ENCODE measurements around the gene SLC25A21.

GRCh38 chr14:36684946-36685345, 487.5 kb downstream of the SLC25A21 start:
- TF ChIP-seq CTCF (conservative IDR thresholded peaks at IDR 0.05; ENCODE audit: low read depth in 2 of 2) (no peak), POLR2AphosphoS5 (IDR thresholded peaks at IDR 0.05; ENCODE audit: low read depth) (no peak), STAT1 (IDR thresholded peaks at IDR 0.05; ENCODE audit: unreplicated experiment) (no peak), REST (IDR thresholded peaks at IDR 0.05; ENCODE audit: unreplicated experiment) (no peak), EZH2 (IDR thresholded peaks at IDR 0.05; ENCODE audit: low read depth, unreplicated experiment) (no peak)

Data from GM23338 (cell line).